GM12878 (cell line): ENCODE results near the gene GARS1. TPM values are rescaled to one million over a fixed set of nuclear protein-coding genes. Genes with fewer than 3 reads are reported as not detected.
A peak's percentile ranks its signal among the peaks of the same experiment; 100 is the strongest.

Experiments used
- ATAC-seq: fragments of 200-7000 bp; cut with Tn5 transposase; 3 replicates; pipeline ENCODE4 v1.9.1; 2020; ENCODE audit warnings: mild to moderate bottlenecking, moderate library complexity
- BruUV-seq: library from RNA; stranded (reverse); fragments of 400-500 nt; replicated peaks from 2 replicates; lab custom pipeline; 2021; lab: Mats Ljungman, UMichigan
- CTCF ChIA-PET: fragments of 300-600 bp; sonication (Branson Sonifier 250); formaldehyde crosslinking; extraction: SDS; loops from one replicate; lab custom pipeline; 2021; ENCODE audit warnings: inconsistent platforms; lab: Yijun Ruan, JAX
- POLR2A ChIA-PET: fragments of 350-600 bp; formaldehyde crosslinking; extraction: SDS; loops from one replicate; lab custom pipeline; 2021; ENCODE audit warnings: inconsistent platforms; lab: Charles Lee
- RAD21 ChIA-PET: fragments of 300-600 bp; sonication (Branson Sonifier 250); formaldehyde crosslinking; loops from one replicate; lab custom pipeline; 2023; ENCODE audit warnings: antibody characterized with exemption; ENCODE audit not compliant: unreplicated experiment; lab: Charles Lee
- SMC1A ChIA-PET: fragments of 300-600 bp; sonication (Branson Sonifier 250); formaldehyde crosslinking; loops from one replicate; lab custom pipeline; 2023; ENCODE audit not compliant: unreplicated experiment, uncharacterized antibody; lab: Charles Lee
- DNase-seq: peaks from one replicate; pipeline ENCODE4 v3.0.0-alpha.2; 2011; ENCODE audit warnings: low read depth, low spot score
- FAIRE-seq: peaks from 3 replicates; lab custom pipeline; 2011; peaks lifted over from hg19 to GRCh38; lab: Jason Lieb, UNC
- H2AFZ ChIP-seq: 2 replicates; pipeline ENCODE4 v1.6.0; 2011; ENCODE audit warnings: low read depth, low read length, control low read depth; ENCODE audit not compliant: control insufficient read depth
- H3K27ac ChIP-seq: 2 replicates; pipeline ENCODE4 v1.5.1; 2011; ENCODE audit warnings: control low read depth; ENCODE audit not compliant: control insufficient read depth, insufficient read depth
- H3K27me3 ChIP-seq, 2 experiments: replicated peaks in 1 of 2; 2 replicates each; pipeline versions ENCODE4 v1.6.0 to v1.6.1; 2011; ENCODE audit warnings: low read length in 1 of 2; ENCODE audit not compliant: control insufficient read depth in 2 of 2, insufficient read depth in 2 of 2
- H3K36me3 ChIP-seq, 2 experiments: 2 replicates each; pipeline ENCODE4 v1.5.1; 2011; ENCODE audit warnings: low read length in 1 of 2; ENCODE audit not compliant: control insufficient read depth in 2 of 2, insufficient read depth in 2 of 2
- H3K4me1 ChIP-seq: 2 replicates; pipeline ENCODE4 v1.6.1; 2011; ENCODE audit warnings: mild to moderate bottlenecking, low read length, moderate library complexity, mixed read lengths; ENCODE audit not compliant: control insufficient read depth, insufficient read depth
- H3K4me2 ChIP-seq: 2 replicates; pipeline ENCODE4 v1.6.0; 2011; ENCODE audit warnings: control low read depth; ENCODE audit not compliant: control insufficient read depth, insufficient read depth
- H3K4me3 ChIP-seq: fragments of 200-600 bp; sonication (generic); 2 replicates; pipeline ENCODE4 v1.5.1; 2016
- H3K79me2 ChIP-seq: 2 replicates; pipeline ENCODE4 v1.6.0; 2011; ENCODE audit warnings: low read length; ENCODE audit not compliant: control insufficient read depth, insufficient read depth
- H3K9ac ChIP-seq: 2 replicates; pipeline ENCODE4 v1.8.0; 2011; ENCODE audit warnings: low read length, control low read depth, mixed read lengths; ENCODE audit not compliant: control insufficient read depth, insufficient read depth
- H3K9me3 ChIP-seq: replicated peaks from 3 replicates; pipeline ENCODE4 v1.5.1; 2011; ENCODE audit warnings: mild to moderate bottlenecking, low read length; ENCODE audit not compliant: control insufficient read depth, insufficient read depth
- H4K20me1 ChIP-seq: 2 replicates; pipeline ENCODE4 v1.6.0; 2011; ENCODE audit not compliant: control insufficient read depth, insufficient read depth
- CEBPB ChIP-seq, 2 experiments: fragments of 150-350 bp in 1 of 2; IDR thresholded peaks; 2 replicates each; pipeline ENCODE4 v1.6.1; 2012 to 2014; ENCODE audit warnings: low read depth in 2 of 2, low read length in 2 of 2, borderline replicate concordance in 1 of 2, inconsistent platforms in 1 of 2
- CHD4 ChIP-seq: fragments of 200-600 bp; sonication (generic); IDR thresholded peaks from 2 replicates; pipeline ENCODE4 v1.6.1; 2016; ENCODE audit warnings: mild to moderate bottlenecking
- CREB1 ChIP-seq: IDR thresholded peaks from 2 replicates; pipeline ENCODE4 v1.6.1; 2012; ENCODE audit warnings: low read depth, mild to moderate bottlenecking, inconsistent platforms
- DPF2 ChIP-seq: fragments of 450-650 bp; IDR thresholded peaks from 2 replicates; pipeline ENCODE4 v1.6.1; 2017; ENCODE audit warnings: mild to moderate bottlenecking
- FOXM1 ChIP-seq: IDR thresholded peaks from 2 replicates; pipeline ENCODE4 v1.6.1; 2012; ENCODE audit warnings: low read depth, mild to moderate bottlenecking, inconsistent platforms, low read length, moderate library complexity
- GABPA ChIP-seq: IDR thresholded peaks from 2 replicates; pipeline ENCODE4 v1.6.1; 2014; ENCODE audit warnings: antibody characterized with exemption, low read depth, mild to moderate bottlenecking, inconsistent platforms
- MEF2A ChIP-seq: IDR thresholded peaks from 2 replicates; pipeline ENCODE4 v1.6.1; 2011; ENCODE audit warnings: low read depth, mild to moderate bottlenecking, low read length, moderate library complexity; ENCODE audit not compliant: insufficient read depth
- MEF2B ChIP-seq: fragments of 450-650 bp; IDR thresholded peaks from 2 replicates; pipeline ENCODE4 v1.6.1; 2018; ENCODE audit warnings: mild to moderate bottlenecking, moderate library complexity; ENCODE audit not compliant: partially characterized antibody, poor library complexity, severe bottlenecking
- MXI1 ChIP-seq: fragments of 150-350 bp; IDR thresholded peaks from 2 replicates; pipeline ENCODE4 v1.6.1; 2011; ENCODE audit warnings: low read depth, mild to moderate bottlenecking, inconsistent platforms, low read length, improper control_type of control experiment
- RCOR1 ChIP-seq: conservative IDR thresholded peaks from 2 replicates; pipeline ENCODE4 v1.6.1; 2012; ENCODE audit warnings: low read depth, low read length, improper control_type of control experiment
- SIX5 ChIP-seq: IDR thresholded peaks from 2 replicates; pipeline ENCODE4 v1.6.1; 2011; ENCODE audit warnings: mild to moderate bottlenecking, low read depth, low read length, moderate library complexity; ENCODE audit not compliant: severe bottlenecking
- SMAD1 ChIP-seq: fragments of 450-650 bp; IDR thresholded peaks from 2 replicates; pipeline ENCODE4 v1.6.1; 2018; ENCODE audit warnings: mild to moderate bottlenecking, low read depth; ENCODE audit not compliant: partially characterized antibody
- SMAD5 ChIP-seq: IDR thresholded peaks from 2 replicates; pipeline ENCODE4 v1.6.1; 2016; ENCODE audit warnings: antibody characterized with exemption, low read depth
- SMARCA5 ChIP-seq: fragments of 450-650 bp; IDR thresholded peaks from 2 replicates; pipeline ENCODE4 v1.6.1; 2017; ENCODE audit warnings: mild to moderate bottlenecking
- SP1 ChIP-seq: IDR thresholded peaks from one replicate; pipeline ENCODE4 v1.6.1; 2011; ENCODE audit warnings: low read depth, low read length
- SREBF1 ChIP-seq: IDR thresholded peaks from 2 replicates; pipeline ENCODE4 v1.6.1; 2012; ENCODE audit warnings: mild to moderate bottlenecking, low read length
- TAF1 ChIP-seq: IDR thresholded peaks from 2 replicates; pipeline ENCODE4 v1.6.1; 2011; ENCODE audit warnings: mild to moderate bottlenecking, low read depth, low read length, borderline replicate concordance
- ZNF384 ChIP-seq: IDR thresholded peaks from 2 replicates; pipeline ENCODE4 v1.6.1; 2012; ENCODE audit warnings: low read depth, mild to moderate bottlenecking, low read length, improper control_type of control experiment, borderline replicate concordance
- ZNF622 ChIP-seq: fragments of 450-650 bp; IDR thresholded peaks from 2 replicates; pipeline ENCODE4 v1.6.1; 2017; ENCODE audit warnings: mild to moderate bottlenecking, inconsistent platforms
- WGBS: methylation state at CpG from one replicate; pipeline ENCODE4 v1.1.6; 2016; ENCODE audit warnings: low lambda C conversion rate; ENCODE audit not compliant: insufficient replicate concordance, insufficient coverage; ENCODE audit errors: missing lambda C conversion rate; 5-methylcytosine and 5-hydroxymethylcytosine counted together
- in situ Hi-C: fragments of 300-500 bp; cut with MboI; formaldehyde crosslinking; loops from 9 replicates; pipeline ENCODE4 v1.14.3; 2018; ENCODE audit warnings: mixed read lengths
- intact Hi-C: fragments of 100-400 bp; cut with micrococcal nuclease; formaldehyde crosslinking; loops from one replicate; pipeline ENCODE4 v1.14.2; 2022; ENCODE audit not compliant: unreplicated experiment
- polyA plus RNA-seq, 11 experiments: library from polyadenylated mRNA; depleted of rRNA in 4 of 11; unstranded in 6 of 11; stranded (reverse) in 5 of 11; fragments of >200 nt; fragmentation: Nextera tagmentation in 4 of 11; fragmentation: Illumina TruSeq in 1 of 11; extraction: Ambion mirVana in 4 of 11; extraction: Trizol in 1 of 11; gene quantifications; 1 replicate in 1 of 11; 2 replicates in 10 of 11; pipeline versions ENCODE4 v1.2.1 to v1.2.3, GENCODE V29; 2011 to 2016; ENCODE audit warnings: inconsistent platforms in 2 of 11, missing spikeins in 2 of 11, low read depth in 1 of 11
- total RNA-seq, 4 experiments: library from RNA; depleted of rRNA in 3 of 4; stranded (reverse); fragments of >200 nt in 3 of 4; fragmentation: Illumina TruSeq in 1 of 4; extraction: Trizol in 1 of 4; gene quantifications; 2 replicates each; pipeline versions ENCODE4 v1.2.1 to v1.2.3, GENCODE V29; 2013 to 2021
- TF ChIP-seq, protein P1 (sequence below): IDR thresholded peaks from 2 replicates; pipeline ENCODE4 v1.6.1; 2012; ENCODE audit warnings: low read length, inconsistent platforms
- TF ChIP-seq, protein P2 (sequence below): fragments of 450-650 bp; IDR thresholded peaks from 2 replicates; pipeline ENCODE4 v1.6.1; 2016; ENCODE audit warnings: mild to moderate bottlenecking
- TF ChIP-seq, protein P3 (sequence below): fragments of 450-650 bp; formaldehyde crosslinking; IDR thresholded peaks from 2 replicates; pipeline ENCODE4 v1.5.0; 2022; ENCODE audit warnings: mild to moderate bottlenecking, missing genetic modification characterization

GARS1 gene
- total and polyA plus RNA-seq, 10 of the 15 experiments (the other 5 are each of a cell fraction or from before 2014, with no cell fraction given) = 120 to 361 (median 187) TPM

DNA sequence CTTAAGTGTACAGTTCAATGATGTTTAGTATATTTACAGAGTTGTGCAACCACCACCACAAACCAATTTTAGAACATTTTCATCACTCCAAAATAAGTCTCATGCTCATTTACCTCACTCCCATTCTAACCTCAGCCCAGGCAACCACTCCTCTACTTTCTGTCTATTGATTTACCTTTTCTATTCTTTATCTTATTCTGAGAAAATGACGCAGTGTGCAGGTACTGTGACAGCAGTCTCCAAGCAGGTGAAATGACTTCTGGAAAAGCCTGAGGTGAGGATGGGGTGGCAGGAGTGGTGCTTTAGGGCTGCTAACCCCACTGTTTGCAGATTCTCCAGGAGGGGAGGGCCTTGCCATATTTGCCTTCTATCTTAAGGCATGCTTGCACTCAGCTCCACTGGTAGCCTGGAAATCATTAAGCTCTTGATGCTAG is 39.5 kb downstream of the GARS1 start:
- intact Hi-C loops (no loop called here), in situ Hi-C loops (no loop called here)
- BruUV-seq = no TSS peak
- POLR2A ChIA-PET = no interaction called here
- RAD21 ChIA-PET = no interaction called here
- CTCF ChIA-PET = interaction anchor here (0.7 kb wide), 1 partner anchor 45 kb away, joined by 3 read pairs; no protein-coding TSS in a partner anchor
- Histone ChIP-seq H2AFZ (no peak overlapping the region), H3K27ac (no peak overlapping the region), H3K36me3 (peaks cover 12 to 20% of the 10 kb centered on the region in 2 experiments), H3K4me2 (no peak overlapping the region), H3K4me1 (no peaks in the 10 kb centered on the region), H4K20me1 (no peaks in the 10 kb centered on the region), H3K79me2 (no peaks in the 10 kb centered on the region), H3K27me3 (no peaks in the 10 kb centered on the region), H3K4me3 (no peak overlapping the region), H3K9me3 (no peaks in the 10 kb centered on the region), H3K9ac (no peak overlapping the region)
- ATAC-seq (peak; percentile 41), DNase-seq (no peak), FAIRE-seq (peak; percentile 71)
- SMC1A ChIA-PET = no interaction called here
- 0% methylated on average over 1 of the region's 1 CpG for WGBS
- TF ChIP-seq SMAD5 (no peak), MEF2A (peak; percentile 40; the same call in 1 of the 2 replicates), SMARCA5 (no peak), CHD4 (no peak), ZNF384 (no peak), SP1 (no peak), ZNF622 (no peak), FOXM1 (no peak), GABPA (no peak), MEF2B (peak; percentile 32), CEBPB (IDR thresholded peaks at IDR 0.05; ENCODE audit: borderline replicate concordance in 1 of 2, low read depth in 2 of 2, low read length in 2 of 2) (no peak), DPF2 (no peak), MXI1 (no peak), RCOR1 (no peak), TAF1 (no peak), CREB1 (no peak), SREBF1 (no peak), SIX5 (no peak), SMAD1 (no peak)
- TF ChIP-seq, protein P1, sequence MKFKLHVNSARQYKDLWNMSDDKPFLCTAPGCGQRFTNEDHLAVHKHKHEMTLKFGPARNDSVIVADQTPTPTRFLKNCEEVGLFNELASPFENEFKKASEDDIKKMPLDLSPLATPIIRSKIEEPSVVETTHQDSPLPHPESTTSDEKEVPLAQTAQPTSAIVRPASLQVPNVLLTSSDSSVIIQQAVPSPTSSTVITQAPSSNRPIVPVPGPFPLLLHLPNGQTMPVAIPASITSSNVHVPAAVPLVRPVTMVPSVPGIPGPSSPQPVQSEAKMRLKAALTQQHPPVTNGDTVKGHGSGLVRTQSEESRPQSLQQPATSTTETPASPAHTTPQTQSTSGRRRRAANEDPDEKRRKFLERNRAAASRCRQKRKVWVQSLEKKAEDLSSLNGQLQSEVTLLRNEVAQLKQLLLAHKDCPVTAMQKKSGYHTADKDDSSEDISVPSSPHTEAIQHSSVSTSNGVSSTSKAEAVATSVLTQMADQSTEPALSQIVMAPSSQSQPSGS = no peak
- TF ChIP-seq, protein P2, sequence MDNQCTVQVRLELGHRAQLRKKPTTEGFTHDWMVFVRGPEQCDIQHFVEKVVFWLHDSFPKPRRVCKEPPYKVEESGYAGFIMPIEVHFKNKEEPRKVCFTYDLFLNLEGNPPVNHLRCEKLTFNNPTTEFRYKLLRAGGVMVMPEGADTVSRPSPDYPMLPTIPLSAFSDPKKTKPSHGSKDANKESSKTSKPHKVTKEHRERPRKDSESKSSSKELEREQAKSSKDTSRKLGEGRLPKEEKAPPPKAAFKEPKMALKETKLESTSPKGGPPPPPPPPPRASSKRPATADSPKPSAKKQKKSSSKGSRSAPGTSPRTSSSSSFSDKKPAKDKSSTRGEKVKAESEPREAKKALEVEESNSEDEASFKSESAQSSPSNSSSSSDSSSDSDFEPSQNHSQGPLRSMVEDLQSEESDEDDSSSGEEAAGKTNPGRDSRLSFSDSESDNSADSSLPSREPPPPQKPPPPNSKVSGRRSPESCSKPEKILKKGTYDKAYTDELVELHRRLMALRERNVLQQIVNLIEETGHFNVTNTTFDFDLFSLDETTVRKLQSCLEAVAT = no peak
- TF ChIP-seq, protein P3, sequence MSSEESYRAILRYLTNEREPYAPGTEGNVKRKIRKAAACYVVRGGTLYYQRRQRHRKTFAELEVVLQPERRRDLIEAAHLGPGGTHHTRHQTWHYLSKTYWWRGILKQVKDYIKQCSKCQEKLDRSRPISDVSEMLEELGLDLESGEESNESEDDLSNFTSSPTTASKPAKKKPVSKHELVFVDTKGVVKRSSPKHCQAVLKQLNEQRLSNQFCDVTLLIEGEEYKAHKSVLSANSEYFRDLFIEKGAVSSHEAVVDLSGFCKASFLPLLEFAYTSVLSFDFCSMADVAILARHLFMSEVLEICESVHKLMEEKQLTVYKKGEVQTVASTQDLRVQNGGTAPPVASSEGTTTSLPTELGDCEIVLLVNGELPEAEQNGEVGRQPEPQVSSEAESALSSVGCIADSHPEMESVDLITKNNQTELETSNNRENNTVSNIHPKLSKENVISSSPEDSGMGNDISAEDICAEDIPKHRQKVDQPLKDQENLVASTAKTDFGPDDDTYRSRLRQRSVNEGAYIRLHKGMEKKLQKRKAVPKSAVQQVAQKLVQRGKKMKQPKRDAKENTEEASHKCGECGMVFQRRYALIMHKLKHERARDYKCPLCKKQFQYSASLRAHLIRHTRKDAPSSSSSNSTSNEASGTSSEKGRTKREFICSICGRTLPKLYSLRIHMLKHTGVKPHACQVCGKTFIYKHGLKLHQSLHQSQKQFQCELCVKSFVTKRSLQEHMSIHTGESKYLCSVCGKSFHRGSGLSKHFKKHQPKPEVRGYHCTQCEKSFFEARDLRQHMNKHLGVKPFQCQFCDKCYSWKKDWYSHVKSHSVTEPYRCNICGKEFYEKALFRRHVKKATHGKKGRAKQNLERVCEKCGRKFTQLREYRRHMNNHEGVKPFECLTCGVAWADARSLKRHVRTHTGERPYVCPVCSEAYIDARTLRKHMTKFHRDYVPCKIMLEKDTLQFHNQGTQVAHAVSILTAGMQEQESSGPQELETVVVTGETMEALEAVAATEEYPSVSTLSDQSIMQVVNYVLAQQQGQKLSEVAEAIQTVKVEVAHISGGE (CRISPR knock-in tag) = no peak
